K562 (cell line): ENCODE results near the gene TSPYL4. TPM values are rescaled to one million over a fixed set of nuclear protein-coding genes. Genes with fewer than 3 reads are reported as not detected.

Experiments
- HLTF ChIP-seq: fragments of 450-650 bp; IDR thresholded peaks from 2 replicates; pipeline ENCODE4 v1.6.1; 2016
- MEF2D ChIP-seq: conservative IDR thresholded peaks from 2 replicates; pipeline ENCODE4 v1.6.1; 2016; ENCODE audit warnings: low read depth, missing genetic modification characterization, missing compliant biosample characterization
- MIER1 ChIP-seq: fragments of 450-650 bp; IDR thresholded peaks from 2 replicates; pipeline ENCODE4 v1.6.1; 2016; ENCODE audit warnings: antibody characterized with exemption, mild to moderate bottlenecking, low read depth
- MTA2 ChIP-seq: fragments of 450-650 bp; IDR thresholded peaks from 2 replicates; pipeline ENCODE4 v1.6.1; 2016; ENCODE audit warnings: low read depth
- RNF2 ChIP-seq: sonication (generic); IDR thresholded peaks from 2 replicates; pipeline ENCODE4 v1.6.1; 2016
- SREBF1 ChIP-seq: fragments of 150-350 bp; IDR thresholded peaks from 2 replicates; pipeline ENCODE4 v1.6.1; 2014; ENCODE audit warnings: antibody characterized with exemption, low read depth, low read length, borderline replicate concordance
- TAF7 ChIP-seq: fragments of 450-650 bp; IDR thresholded peaks from 2 replicates; pipeline ENCODE4 v1.6.1; 2016; ENCODE audit warnings: missing genetic modification characterization, missing compliant biosample characterization
- TAL1 ChIP-seq: fragments of 450-650 bp; IDR thresholded peaks from 2 replicates; pipeline ENCODE4 v1.6.1; 2016; ENCODE audit warnings: mild to moderate bottlenecking
- YBX1 ChIP-seq: fragments of 450-650 bp; IDR thresholded peaks from 2 replicates; pipeline ENCODE4 v1.7.1; 2016; ENCODE audit warnings: mild to moderate bottlenecking
- ZC3H8 ChIP-seq: fragments of 450-650 bp; IDR thresholded peaks from 2 replicates; pipeline ENCODE4 v1.6.1; 2017
- ZNF133 ChIP-seq: fragments of 250-450 bp; sonication (Bioruptor Pico); IDR thresholded peaks from 2 replicates; pipeline ENCODE4 v1.4.0; 2020; ENCODE audit warnings: mild to moderate bottlenecking
- ZNF354B ChIP-seq: fragments of 250-450 bp; sonication (Bioruptor Pico); IDR thresholded peaks from 2 replicates; pipeline ENCODE4 v1.4.0; 2020
- ZNF76 ChIP-seq: fragments of 250-450 bp; sonication (Bioruptor Pico); IDR thresholded peaks from 2 replicates; pipeline ENCODE4 v1.4.0; 2020; ENCODE audit warnings: mild to moderate bottlenecking, moderate library complexity, borderline replicate concordance
- polyA plus RNA-seq, 8 experiments: library from polyadenylated mRNA; depleted of rRNA in 4 of 8; stranded (reverse) in 5 of 8; unstranded in 3 of 8; fragments of >200 nt; fragmentation: Nextera tagmentation in 2 of 8; fragmentation: Illumina TruSeq in 1 of 8; extraction: Ambion mirVana in 2 of 8; extraction: Trizol in 1 of 8; gene quantifications; 2 replicates each; pipeline versions ENCODE4 v1.2.1 to v1.2.3, GENCODE V29; 2011 to 2014; ENCODE audit warnings: inconsistent platforms in 1 of 8, missing spikeins in 1 of 8
- total RNA-seq, 7 experiments: library from RNA; depleted of rRNA in 6 of 7; stranded (reverse); fragments of >200 nt in 6 of 7; fragmentation: Illumina TruSeq in 2 of 7; extraction: Trizol in 2 of 7; gene quantifications; 2 replicates each; pipeline versions ENCODE4 v1.2.1 to v1.2.3, GENCODE V29; 2011 to 2021; ENCODE audit warnings: low replicate concordance in 1 of 7
- TF ChIP-seq, protein P1 (sequence below): fragments of 450-650 bp; IDR thresholded peaks from 2 replicates; pipeline ENCODE4 v1.6.1; 2016; ENCODE audit warnings: low read depth, mild to moderate bottlenecking, moderate library complexity
- TF ChIP-seq, protein P2 (sequence below): fragments of 450-650 bp; IDR thresholded peaks from 2 replicates; pipeline ENCODE4 v1.6.1; 2017; ENCODE audit warnings: antibody characterized with exemption
- TF ChIP-seq, protein P3 (sequence below): sonication (generic); formaldehyde crosslinking; IDR thresholded peaks from 2 replicates; pipeline ENCODE4 v1.8.0; 2023; ENCODE audit warnings: missing genetic modification reagents, mild to moderate bottlenecking, borderline replicate concordance
- TF ChIP-seq, protein P4 (sequence below): sonication (generic); formaldehyde crosslinking; IDR thresholded peaks from 2 replicates; pipeline ENCODE4 v1.8.1; 2023; ENCODE audit warnings: mild to moderate bottlenecking, missing genetic modification reagents
- TF ChIP-seq, protein P5 (sequence below): fragments of 450-650 bp; formaldehyde crosslinking; IDR thresholded peaks from 2 replicates; pipeline ENCODE4 v1.4.0; 2020; ENCODE audit warnings: mild to moderate bottlenecking, moderate library complexity

TSPYL4 gene
- total and polyA plus RNA-seq, 9 of the 15 experiments (the other 6 are each of a cell fraction or from before 2014, with no cell fraction given): 0.69 to 18.0 (median 9.1) TPM

DNA sequence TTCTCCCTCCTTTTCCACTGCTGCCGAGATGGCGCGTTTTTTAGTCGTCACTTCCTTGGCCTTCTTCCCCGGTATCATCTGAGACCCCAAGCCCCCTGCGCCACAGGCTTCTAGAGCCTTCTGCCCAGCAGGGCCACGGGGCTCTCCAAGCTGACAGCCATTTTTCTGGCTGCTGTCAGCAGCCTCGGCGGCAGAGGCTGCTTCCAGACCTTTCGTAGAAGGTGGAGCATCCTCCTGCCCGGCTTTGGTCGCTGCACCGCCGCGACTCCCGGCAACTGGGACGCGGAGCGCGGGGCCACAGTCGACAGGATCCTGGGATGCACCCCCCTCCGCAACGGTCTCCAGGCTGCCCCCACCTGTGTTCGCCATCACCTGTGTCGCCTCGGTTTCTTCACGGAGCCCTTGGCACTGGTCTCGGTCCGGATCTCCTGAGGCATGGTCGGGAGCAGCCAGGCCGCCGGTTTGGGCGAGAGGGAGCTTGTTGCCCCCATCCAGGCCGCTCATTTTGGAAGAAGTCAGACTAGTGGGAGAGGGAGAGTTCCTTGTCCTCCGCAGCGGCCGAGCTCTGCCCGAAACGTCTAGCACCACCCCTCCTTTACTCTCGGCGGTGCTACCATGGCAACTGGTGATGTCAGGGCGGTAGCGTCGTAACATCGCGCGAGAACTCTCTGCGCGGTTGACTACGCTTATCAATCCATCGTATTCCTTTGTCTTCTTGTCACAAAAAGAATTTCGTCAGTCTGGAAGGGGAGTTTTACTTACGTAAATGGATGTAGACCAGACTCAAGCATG is at the start of gene TSPYL4 (continued):
- TF ChIP-seq, protein P1, sequence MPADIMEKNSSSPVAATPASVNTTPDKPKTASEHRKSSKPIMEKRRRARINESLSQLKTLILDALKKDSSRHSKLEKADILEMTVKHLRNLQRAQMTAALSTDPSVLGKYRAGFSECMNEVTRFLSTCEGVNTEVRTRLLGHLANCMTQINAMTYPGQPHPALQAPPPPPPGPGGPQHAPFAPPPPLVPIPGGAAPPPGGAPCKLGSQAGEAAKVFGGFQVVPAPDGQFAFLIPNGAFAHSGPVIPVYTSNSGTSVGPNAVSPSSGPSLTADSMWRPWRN: no peak
- TF ChIP-seq, protein P2, sequence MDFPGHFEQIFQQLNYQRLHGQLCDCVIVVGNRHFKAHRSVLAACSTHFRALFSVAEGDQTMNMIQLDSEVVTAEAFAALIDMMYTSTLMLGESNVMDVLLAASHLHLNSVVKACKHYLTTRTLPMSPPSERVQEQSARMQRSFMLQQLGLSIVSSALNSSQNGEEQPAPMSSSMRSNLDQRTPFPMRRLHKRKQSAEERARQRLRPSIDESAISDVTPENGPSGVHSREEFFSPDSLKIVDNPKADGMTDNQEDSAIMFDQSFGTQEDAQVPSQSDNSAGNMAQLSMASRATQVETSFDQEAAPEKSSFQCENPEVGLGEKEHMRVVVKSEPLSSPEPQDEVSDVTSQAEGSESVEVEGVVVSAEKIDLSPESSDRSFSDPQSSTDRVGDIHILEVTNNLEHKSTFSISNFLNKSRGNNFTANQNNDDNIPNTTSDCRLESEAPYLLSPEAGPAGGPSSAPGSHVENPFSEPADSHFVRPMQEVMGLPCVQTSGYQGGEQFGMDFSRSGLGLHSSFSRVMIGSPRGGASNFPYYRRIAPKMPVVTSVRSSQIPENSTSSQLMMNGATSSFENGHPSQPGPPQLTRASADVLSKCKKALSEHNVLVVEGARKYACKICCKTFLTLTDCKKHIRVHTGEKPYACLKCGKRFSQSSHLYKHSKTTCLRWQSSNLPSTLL: no peak
- no peak for TF ChIP-seq TAF7 (tag)
- TF ChIP-seq ZNF133 (CRISPR knock-in tag): no peak
- no peak for TF ChIP-seq YBX1
- no peak for TF ChIP-seq RNF2
- no peak for TF ChIP-seq MEF2D
- TF ChIP-seq, protein P3, sequence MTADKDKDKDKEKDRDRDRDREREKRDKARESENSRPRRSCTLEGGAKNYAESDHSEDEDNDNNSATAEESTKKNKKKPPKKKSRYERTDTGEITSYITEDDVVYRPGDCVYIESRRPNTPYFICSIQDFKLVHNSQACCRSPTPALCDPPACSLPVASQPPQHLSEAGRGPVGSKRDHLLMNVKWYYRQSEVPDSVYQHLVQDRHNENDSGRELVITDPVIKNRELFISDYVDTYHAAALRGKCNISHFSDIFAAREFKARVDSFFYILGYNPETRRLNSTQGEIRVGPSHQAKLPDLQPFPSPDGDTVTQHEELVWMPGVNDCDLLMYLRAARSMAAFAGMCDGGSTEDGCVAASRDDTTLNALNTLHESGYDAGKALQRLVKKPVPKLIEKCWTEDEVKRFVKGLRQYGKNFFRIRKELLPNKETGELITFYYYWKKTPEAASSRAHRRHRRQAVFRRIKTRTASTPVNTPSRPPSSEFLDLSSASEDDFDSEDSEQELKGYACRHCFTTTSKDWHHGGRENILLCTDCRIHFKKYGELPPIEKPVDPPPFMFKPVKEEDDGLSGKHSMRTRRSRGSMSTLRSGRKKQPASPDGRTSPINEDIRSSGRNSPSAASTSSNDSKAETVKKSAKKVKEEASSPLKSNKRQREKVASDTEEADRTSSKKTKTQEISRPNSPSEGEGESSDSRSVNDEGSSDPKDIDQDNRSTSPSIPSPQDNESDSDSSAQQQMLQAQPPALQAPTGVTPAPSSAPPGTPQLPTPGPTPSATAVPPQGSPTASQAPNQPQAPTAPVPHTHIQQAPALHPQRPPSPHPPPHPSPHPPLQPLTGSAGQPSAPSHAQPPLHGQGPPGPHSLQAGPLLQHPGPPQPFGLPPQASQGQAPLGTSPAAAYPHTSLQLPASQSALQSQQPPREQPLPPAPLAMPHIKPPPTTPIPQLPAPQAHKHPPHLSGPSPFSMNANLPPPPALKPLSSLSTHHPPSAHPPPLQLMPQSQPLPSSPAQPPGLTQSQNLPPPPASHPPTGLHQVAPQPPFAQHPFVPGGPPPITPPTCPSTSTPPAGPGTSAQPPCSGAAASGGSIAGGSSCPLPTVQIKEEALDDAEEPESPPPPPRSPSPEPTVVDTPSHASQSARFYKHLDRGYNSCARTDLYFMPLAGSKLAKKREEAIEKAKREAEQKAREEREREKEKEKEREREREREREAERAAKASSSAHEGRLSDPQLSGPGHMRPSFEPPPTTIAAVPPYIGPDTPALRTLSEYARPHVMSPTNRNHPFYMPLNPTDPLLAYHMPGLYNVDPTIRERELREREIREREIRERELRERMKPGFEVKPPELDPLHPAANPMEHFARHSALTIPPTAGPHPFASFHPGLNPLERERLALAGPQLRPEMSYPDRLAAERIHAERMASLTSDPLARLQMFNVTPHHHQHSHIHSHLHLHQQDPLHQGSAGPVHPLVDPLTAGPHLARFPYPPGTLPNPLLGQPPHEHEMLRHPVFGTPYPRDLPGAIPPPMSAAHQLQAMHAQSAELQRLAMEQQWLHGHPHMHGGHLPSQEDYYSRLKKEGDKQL (CRISPR knock-in tag): no peak
- no peak for TF ChIP-seq MIER1
- TF ChIP-seq ZC3H8: no peak
- TF ChIP-seq ZNF76 (CRISPR knock-in tag): no peak
- TF ChIP-seq, protein P4, sequence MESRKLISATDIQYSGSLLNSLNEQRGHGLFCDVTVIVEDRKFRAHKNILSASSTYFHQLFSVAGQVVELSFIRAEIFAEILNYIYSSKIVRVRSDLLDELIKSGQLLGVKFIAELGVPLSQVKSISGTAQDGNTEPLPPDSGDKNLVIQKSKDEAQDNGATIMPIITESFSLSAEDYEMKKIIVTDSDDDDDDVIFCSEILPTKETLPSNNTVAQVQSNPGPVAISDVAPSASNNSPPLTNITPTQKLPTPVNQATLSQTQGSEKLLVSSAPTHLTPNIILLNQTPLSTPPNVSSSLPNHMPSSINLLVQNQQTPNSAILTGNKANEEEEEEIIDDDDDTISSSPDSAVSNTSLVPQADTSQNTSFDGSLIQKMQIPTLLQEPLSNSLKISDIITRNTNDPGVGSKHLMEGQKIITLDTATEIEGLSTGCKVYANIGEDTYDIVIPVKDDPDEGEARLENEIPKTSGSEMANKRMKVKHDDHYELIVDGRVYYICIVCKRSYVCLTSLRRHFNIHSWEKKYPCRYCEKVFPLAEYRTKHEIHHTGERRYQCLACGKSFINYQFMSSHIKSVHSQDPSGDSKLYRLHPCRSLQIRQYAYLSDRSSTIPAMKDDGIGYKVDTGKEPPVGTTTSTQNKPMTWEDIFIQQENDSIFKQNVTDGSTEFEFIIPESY (CRISPR knock-in tag): no peak
- TF ChIP-seq ZNF354B (CRISPR knock-in tag): no peak
- no peak for TF ChIP-seq SREBF1
- TF ChIP-seq, protein P5, sequence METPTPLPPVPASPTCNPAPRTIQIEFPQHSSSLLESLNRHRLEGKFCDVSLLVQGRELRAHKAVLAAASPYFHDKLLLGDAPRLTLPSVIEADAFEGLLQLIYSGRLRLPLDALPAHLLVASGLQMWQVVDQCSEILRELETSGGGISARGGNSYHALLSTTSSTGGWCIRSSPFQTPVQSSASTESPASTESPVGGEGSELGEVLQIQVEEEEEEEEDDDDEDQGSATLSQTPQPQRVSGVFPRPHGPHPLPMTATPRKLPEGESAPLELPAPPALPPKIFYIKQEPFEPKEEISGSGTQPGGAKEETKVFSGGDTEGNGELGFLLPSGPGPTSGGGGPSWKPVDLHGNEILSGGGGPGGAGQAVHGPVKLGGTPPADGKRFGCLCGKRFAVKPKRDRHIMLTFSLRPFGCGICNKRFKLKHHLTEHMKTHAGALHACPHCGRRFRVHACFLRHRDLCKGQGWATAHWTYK (CRISPR knock-in tag): no peak
- TF ChIP-seq HLTF: no peak
- TF ChIP-seq TAL1: no peak
- TF ChIP-seq MTA2: no peak
